Effector memory CD4-positive, alpha-beta T cell (primary cell): ENCODE results near the gene COL8A2.

ENCODE experiments used
- DNase-seq, 3 donors: peaks; one replicate each; pipeline ENCODE4 v3.0.0-alpha.2; 2020
- H3K27ac ChIP-seq: 2 replicates; pipeline ENCODE4 v1.7.0; 2013; ENCODE audit warnings: mild to moderate bottlenecking, low read length, moderate library complexity; ENCODE audit not compliant: insufficient read depth, poor library complexity, severe bottlenecking
- H3K27me3 ChIP-seq: replicated peaks from 2 replicates; pipeline ENCODE4 v1.7.0; 2013; ENCODE audit warnings: mild to moderate bottlenecking, low read length; ENCODE audit not compliant: insufficient read depth, control insufficient read depth, poor library complexity, severe bottlenecking
- H3K36me3 ChIP-seq: 2 replicates; pipeline ENCODE4 v1.7.0; 2013; ENCODE audit warnings: mild to moderate bottlenecking, low read length, moderate library complexity; ENCODE audit not compliant: control insufficient read depth, insufficient read depth
- H3K4me1 ChIP-seq: 2 replicates; pipeline ENCODE4 v1.7.0; 2013; ENCODE audit warnings: low read length, mild to moderate bottlenecking; ENCODE audit not compliant: control insufficient read depth, insufficient read depth, poor library complexity, severe bottlenecking
- H3K4me3 ChIP-seq: 2 replicates; pipeline ENCODE4 v1.7.0; 2013; ENCODE audit warnings: low read length, low read depth, mild to moderate bottlenecking; ENCODE audit not compliant: insufficient read depth, poor library complexity, severe bottlenecking
- H3K9me3 ChIP-seq: 2 replicates; pipeline ENCODE4 v1.7.0; 2013; ENCODE audit warnings: mild to moderate bottlenecking, low read length, moderate library complexity; ENCODE audit not compliant: control insufficient read depth

COL8A2 gene

DNA sequence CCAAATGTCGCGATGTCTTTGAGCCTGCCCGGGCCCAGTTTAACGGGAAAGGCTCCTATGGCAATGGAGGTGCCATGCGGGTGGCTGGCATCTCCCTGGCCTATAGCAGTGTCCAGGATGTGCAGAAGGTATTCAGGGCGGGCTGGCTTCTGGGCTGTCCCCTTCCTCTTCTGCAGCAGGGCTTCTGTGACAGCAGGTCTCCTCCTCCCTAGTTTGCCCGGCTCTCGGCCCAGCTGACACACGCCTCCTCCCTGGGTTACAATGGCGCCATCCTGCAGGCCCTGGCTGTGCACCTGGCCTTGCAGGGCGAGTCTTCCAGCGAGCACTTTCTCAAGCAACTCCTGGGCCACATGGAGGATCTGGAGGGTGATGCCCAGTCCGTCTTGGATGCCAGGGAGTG is 33.3 kb downstream of the COL8A2 start:
- Histone ChIP-seq H3K27ac (no peak overlapping the region), H3K9me3 (no peaks in the 10 kb centered on the region), H3K4me3 (no peak overlapping the region), H3K36me3 (peaks cover 54% of the 10 kb centered on the region), H3K4me1 (peaks cover 12% of the 10 kb centered on the region), H3K27me3 (no peaks in the 10 kb centered on the region)
- DNase-seq: no peak

GRCh38 chr1:36091141-36091540 is 33.9 kb downstream of the COL8A2 start:
- H3K36me3 ChIP-seq: peaks cover 48% of the 10 kb centered on the region

DNA sequence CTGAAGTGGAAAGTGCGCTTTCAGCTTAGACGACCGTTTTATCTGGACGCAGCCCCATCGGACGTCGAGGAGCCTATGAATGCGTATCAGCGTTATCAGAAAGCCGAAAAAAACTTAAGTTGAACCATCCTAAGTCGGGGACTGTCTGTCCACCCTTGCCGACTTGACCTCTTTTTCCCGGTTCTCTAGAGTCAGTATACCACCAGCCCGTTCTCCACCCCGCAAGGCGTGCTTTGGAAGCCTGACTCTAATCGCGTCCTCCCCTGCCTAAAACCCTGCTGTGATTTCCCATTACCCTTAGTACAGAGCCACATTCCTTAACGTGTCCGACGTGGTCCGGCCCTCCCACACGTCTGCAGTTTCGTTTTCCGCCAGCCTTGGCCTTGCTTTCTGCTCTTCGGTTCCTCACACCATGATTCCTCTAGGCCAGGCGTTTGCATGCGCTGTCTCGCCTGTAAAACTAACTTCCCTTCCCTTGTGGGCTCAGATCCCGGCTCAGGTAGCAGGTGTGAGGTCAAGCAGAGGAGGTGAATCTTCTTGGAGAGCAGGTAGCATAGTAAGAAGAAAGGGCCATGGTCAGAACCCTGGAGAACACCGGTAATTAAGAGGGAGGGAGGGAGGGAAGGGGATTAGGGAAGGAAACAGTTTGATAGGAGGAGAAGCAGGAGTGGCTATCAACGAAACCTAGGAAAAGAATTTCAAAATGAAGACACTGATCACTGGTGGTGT is 35.5 kb downstream of the COL8A2 start:
- Histone ChIP-seq H3K4me1 (peaks cover 12% of the 10 kb centered on the region), H3K36me3 (peaks cover 34% of the 10 kb centered on the region), H3K27me3 (no peaks in the 10 kb centered on the region), H3K4me3 (peak overlapping the region; percentile 97), H3K27ac (peak overlapping the region; percentile 85), H3K9me3 (no peaks in the 10 kb centered on the region)
- DNase-seq: no peak

More at GRCh38 chr1:36091141-36091540, 33.9 kb downstream of the COL8A2 start:
- no peaks in the 10 kb centered on the region for H3K27me3 ChIP-seq
- no peak overlapping the region for H3K4me3 ChIP-seq
- peaks cover 12% of the 10 kb centered on the region for H3K4me1 ChIP-seq
- no peak for DNase-seq
- H3K9me3 ChIP-seq: no peaks in the 10 kb centered on the region
- no peak overlapping the region for H3K27ac ChIP-seq

DNA sequence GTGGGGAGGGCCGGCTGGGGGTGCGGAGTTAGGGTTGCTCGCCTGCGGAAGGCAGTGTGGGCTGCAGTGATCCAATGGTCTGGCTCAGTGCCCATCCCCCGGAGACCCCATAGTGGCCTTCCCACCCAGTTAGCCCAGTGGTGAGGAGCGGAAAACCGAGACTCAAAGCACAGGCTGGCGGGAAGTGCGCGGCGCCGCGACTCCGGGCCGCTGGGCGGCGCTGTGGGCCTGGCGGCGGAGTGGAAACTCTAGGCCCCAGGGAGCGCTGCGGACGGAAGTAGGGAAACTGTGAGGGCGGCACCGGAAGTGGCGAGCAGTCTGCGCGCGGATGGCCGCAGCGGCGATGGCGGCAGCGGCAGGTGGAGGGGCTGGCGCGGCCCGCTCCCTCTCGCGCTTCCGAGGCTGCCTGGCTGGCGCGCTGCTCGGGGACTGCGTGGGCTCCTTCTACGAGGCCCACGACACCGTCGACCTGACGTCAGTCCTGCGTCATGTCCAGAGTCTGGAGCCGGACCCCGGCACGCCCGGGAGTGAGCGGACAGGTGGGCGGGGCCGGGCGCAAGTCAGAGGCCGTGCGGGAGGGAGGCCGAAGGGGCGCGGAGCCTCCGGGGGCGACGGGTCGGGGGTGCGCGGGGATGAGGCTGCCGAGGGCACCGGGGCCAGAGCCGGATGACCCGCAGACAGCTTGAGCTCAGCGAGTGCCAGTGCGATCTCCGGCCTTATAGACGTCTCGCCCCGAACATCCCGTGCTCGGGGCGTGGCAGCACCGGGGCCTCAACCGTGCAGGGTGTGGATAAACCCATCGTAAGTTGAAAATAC is 36.2 kb downstream of the COL8A2 start, which contains the start of gene ADPRS:
TSS of gene ADPRS (plus strand) at position 316 of the 816 bp plus-strand sequence. CDS start at position 329, 13 bp downstream.
- Histone ChIP-seq H3K27ac (peak within 1 kb of the TSS; percentile 85), H3K36me3 (peaks cover 27% of the 10 kb centered on the region), H3K4me1 (peaks cover 17% of the 10 kb centered on the region), H3K27me3 (peaks cover 7% of the 10 kb centered on the region), H3K4me3 (peak within 1 kb of the TSS; percentile 97), H3K9me3 (no peaks in the 10 kb centered on the region)
- peak; percentile 79 to 85 (median 85) for DNase-seq

DNA sequence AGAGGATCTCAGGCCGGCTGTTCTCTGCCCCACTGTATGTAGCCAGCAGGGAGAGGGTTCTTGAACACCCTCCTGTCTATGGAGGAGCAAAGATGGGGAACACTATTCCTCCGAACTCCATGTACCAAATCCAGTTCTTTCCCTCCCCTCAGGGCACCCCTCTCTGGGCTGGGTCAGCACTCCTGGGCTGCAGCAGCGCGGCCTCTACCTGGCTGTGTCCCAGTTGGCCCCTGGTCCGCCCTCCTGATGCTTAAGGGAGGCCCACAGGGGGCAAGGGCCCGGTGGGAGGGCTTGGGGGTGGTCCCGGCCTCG is 36.8 kb downstream of the COL8A2 start:
- Histone ChIP-seq H3K27ac (peak overlapping the region; percentile 85), H3K9me3 (no peaks in the 10 kb centered on the region), H3K4me3 (peak overlapping the region; percentile 97), H3K27me3 (peaks cover 10% of the 10 kb centered on the region), H3K4me1 (peaks cover 17% of the 10 kb centered on the region), H3K36me3 (peaks cover 21% of the 10 kb centered on the region)
- no peak for DNase-seq

GRCh38 chr1:36087233-36088123 is 37.5 kb downstream of the COL8A2 start:
- DNase-seq: no peak
- Histone ChIP-seq H3K9me3 (no peaks in the 10 kb centered on the region), H3K4me3 (no peak overlapping the region), H3K4me1 (peaks cover 17% of the 10 kb centered on the region), H3K27ac (no peak overlapping the region), H3K36me3 (peaks cover 13% of the 10 kb centered on the region), H3K27me3 (peaks cover 10% of the 10 kb centered on the region)

GRCh38 chr1:36086529-36087232 is 38.3 kb downstream of the COL8A2 start:
- H3K36me3 ChIP-seq: peaks cover 6% of the 10 kb centered on the region
- H3K9me3 ChIP-seq: no peaks in the 10 kb centered on the region
- H3K4me3 ChIP-seq: no peak overlapping the region
- peaks cover 17% of the 10 kb centered on the region for H3K4me1 ChIP-seq
- no peak for DNase-seq
- peaks cover 10% of the 10 kb centered on the region for H3K27me3 ChIP-seq
- no peak overlapping the region for H3K27ac ChIP-seq

- no peak for DNase-seq
- Histone ChIP-seq H3K9me3 (no peaks in the 10 kb centered on the region), H3K4me1 (peaks cover 17% of the 10 kb centered on the region), H3K4me3 (no peak overlapping the region), H3K36me3 (no peaks in the 10 kb centered on the region), H3K27me3 (peaks cover 10% of the 10 kb centered on the region), H3K27ac (no peak overlapping the region)
These were observed 39.1 kb downstream of the COL8A2 start for GRCh38 chr1:36085686-36086526.

DNA sequence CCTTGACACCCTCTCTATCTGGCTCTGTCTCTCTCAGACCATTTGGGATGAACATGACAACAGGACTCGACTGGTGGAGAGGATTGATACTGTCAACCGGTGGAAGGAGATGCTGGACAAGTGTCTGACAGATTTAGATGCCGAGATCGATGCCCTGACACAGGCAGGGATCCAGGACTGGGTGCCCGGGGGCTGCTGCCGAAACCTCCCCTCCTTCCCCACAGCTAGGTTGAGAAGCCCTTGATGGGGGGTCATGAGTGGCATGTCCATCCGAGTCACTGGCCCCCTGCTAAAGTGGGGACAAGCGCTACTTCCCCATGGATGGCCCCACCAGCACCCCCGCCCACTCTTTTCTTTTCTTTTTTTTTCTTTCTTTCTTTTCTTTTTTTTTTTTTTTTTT is 39.9 kb downstream of the COL8A2 start:
- no peak for DNase-seq
- Histone ChIP-seq H3K4me3 (no peak overlapping the region), H3K9me3 (no peaks in the 10 kb centered on the region), H3K27ac (no peak overlapping the region), H3K36me3 (no peaks in the 10 kb centered on the region), H3K4me1 (peaks cover 17% of the 10 kb centered on the region), H3K27me3 (peaks cover 10% of the 10 kb centered on the region)
